Hematopoietic multipotent progenitor cell treated with erythropoietin and hydrocortisone succinate and interleukin-3 and kit ligand, for 17 days (in vitro differentiated cells): ENCODE data around the gene MACF1.
"Not testable (repeated sequence)": the region's sequence is repeated elsewhere in the genome, so short reads cannot be mapped to it uniquely, and the experiment has no call there.

ENCODE experiments used
- DNase-seq: peaks from one replicate; pipeline ENCODE4 v3.0.0-alpha.2; 2015; ENCODE audit warnings: low spot score

The MACF1 gene

DNA sequence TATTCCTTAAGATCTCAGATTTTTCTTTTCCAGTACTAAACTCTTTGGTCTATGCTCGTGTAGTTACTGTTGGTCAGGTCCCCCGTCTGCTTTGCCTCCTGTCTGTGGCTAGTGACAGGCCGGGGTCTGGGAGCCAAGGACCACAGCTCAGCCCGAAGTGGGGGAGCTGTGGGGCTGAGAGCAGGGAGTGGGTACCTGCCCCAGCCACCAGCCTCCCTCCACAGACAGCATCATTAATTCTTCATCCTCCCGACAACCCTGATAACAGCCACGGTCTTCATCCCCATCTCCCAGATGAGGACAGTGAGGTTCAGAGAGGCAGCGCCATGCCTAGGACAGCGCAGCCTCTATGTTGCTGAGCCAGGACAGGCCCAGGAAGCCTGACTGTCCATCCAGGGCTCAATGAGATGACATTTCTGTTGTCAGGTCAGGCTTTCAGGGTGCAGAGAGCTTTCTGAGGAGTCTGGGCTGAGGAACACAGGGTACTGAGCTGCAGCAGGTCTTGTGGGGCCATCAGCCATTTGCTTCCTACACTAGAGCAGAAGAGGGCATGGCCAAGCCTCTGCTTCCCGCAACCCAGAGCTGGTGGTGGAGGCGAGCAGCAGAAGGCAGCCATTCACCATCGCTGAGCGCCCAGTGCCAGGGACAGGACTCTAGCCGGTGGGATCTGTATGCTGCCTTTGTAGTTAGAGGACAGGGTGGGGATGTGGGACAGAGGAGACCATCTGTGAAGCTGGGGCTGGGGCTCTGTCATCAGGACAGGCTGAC lies 288.7 kb downstream of the MACF1 start:
- DNase-seq, result not testable (repeated sequence)

DNA sequence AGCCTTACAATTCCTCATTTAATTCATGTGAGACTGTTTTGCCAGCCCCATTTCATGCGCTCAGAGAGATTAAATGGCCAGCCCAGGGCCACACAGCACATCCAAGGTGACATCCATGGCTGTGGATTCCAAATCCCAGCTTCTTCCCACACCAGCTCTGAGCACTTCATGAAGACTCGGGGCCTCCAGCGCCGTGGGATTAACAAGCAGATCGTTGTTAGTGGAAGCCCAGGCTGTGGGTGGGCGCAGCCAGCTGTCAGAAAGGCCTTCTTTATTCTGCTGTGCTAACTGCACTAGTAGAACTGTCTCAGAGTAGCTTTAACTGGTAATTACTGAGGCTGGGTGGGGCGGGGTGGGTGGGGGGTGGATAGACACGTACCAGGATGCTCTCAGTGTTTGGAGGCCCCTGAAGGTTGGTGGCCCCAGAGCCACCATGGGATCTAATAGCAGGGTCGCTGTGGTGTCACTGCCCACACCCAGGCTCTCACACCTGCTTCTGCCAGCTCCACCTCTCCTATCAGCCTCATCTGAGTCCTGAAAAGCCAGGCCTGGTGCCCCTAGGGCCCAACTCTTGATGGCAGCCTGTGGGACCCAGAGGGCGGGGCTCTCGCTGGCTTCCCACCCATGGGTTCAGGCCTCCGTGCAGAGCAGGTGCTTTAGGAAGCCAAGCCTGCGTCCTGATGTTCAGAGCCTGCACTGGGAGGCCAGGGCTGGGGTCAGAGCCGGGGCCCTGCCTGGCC lies 290.3 kb downstream of the MACF1 start:
- DNase-seq, result no peak

DNA sequence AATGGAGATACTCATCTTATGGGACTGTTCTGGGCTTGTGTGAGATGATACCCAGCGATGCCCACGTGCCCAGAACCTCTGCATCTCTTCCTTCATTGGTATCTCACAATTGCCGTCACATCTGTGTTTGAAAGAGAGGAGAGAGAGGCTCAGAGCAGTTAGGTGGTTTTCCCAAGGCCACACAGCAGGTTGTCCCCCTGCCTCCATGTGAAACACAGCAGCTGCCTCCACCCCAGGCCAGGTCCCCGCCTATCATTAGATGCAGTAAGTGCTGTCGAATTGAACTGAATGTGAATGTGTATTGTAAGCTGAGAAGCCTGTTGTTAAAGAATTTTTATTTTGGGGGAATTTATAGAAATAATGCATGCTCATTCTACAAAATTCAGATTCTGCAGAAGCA lies 292.0 kb downstream of the MACF1 start:
- DNase-seq, result not testable (repeated sequence)

DNA sequence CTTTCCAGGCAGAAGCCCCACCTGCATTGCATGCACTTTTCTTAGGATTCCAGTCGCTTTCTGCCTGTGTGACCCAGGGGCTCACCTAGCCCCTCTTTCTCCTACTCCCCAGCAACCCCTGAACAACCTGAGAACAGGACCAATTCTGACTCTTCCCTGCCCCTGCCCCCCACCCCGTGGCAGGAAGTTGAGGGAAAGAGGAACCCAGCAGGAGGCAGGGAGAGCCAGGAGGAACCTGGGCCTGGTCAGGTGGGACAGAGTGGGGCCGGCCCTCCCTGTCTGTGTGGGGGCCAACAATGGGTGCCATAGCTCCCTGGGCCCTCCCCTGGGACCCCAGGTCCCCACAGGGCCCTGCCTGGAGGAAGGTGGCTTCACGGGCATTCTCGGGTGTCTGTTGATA lies 293.1 kb downstream of the MACF1 start:
- DNase-seq, result no peak

DNA sequence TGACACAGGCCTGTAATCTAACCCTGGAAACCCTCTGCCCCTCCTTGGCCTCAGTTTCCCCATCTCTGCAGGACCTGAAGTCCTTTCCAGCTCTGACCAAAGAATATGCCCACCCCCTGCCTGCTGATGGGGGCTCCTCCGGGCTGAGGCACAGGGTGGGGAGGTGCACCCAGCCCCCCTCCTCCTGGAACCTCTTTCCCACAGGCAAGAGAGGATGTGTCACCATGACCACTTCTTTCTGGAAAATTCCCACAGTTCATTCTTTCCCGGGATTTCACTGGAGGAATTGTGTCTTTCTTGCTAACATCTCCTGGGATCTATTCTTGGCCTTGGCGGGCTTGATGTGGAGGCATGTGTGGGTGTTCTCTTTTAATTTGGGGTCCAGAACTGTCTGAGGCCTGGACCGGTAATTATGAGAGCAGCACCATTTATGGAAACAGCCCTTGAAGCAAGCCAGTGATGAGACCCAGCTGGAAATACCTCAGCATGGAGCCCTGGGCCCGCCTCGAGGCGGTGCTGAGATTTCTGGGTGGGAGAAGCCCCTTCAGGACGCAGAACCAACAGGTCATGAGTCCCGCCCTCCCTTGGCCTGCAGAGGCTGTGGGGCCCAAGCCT lies 293.7 kb downstream of the MACF1 start:
- not testable (repeated sequence) for DNase-seq

DNA sequence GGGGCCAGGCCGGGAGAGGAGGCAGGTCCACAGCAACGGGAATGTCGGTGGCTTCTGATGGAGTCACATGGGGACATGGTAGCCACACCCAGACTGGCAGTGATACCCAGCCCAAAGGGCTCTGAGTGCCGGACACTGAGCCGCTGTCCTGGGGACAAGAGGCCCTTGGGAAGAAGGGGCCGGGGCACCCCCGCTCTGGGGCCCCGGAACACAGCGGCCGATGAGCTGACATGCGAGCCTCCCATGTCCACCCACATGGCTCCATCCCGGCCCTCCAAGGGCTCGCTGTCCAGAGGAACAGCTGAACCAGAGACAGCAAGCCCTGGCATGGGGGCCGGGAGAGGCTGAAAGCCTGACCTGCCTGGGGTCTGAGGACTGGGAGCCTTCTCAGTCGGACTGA lies 294.3 kb downstream of the MACF1 start:
- not testable (repeated sequence) for DNase-seq

DNA sequence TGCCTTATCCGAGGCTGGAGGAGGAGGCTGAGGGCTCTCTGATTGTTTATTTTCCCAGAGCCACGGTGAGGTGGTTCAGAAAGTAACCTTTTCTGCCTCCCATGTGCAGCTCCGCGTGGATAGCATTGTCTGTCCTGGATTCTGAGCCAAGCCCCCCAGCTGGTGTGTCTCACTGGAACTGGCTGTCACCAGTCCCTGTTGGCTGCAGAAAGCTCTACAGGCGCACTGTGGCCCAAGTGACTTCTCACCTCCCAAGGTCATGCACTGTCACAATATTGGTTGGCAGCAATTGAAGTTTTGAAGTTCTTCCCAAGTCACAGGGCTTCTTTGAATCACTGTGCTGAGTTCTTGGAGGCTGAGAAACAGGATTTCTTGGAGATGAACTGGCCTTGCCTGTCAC lies 295.2 kb downstream of the MACF1 start:
- DNase-seq, result no peak

DNA sequence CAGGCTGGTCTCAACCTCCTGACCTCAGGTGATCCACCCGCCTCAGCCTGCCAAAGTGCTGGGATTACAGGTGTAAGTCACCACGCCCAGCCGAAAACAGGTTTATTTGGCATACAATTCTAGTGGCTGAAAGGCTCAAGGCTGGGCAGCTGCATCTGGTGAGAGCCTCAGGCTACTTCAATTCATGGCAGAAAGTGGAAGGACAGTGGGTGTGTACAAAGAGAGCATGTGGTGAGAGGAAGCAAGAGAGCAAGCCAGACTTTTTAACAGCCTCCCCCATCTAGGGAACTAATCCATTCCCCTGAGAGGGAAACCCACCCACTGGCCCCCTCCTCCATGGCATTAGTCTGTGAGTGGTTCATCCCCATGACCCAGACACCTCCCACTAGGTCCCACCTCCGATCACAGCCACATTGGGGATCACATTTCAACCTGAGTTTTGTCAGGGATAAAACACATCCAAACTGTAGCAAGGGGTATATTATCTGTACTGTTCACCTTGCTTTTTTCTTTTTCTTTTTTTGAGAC lies 296.4 kb downstream of the MACF1 start:
- DNase-seq, result no peak

DNA sequence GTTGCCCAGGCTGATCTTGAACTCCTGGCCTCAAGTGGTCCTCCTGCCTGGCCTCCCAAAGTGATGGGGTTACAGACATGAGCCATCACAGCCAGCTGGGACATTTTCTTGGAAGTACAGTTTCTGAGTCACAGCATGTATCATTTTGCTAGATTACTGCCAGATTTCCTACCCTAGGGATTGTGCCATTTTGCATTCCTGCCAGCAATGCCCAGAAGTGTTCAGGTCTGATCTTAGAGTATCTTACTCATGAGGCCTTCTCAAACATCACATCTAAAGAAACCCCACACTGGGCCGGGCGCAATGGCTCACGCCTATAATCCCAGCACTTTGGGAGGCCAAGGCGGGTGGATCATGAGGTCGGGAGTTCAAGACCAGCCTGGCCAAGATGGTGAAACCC lies 297.2 kb downstream of the MACF1 start:
- DNase-seq, result no peak

DNA sequence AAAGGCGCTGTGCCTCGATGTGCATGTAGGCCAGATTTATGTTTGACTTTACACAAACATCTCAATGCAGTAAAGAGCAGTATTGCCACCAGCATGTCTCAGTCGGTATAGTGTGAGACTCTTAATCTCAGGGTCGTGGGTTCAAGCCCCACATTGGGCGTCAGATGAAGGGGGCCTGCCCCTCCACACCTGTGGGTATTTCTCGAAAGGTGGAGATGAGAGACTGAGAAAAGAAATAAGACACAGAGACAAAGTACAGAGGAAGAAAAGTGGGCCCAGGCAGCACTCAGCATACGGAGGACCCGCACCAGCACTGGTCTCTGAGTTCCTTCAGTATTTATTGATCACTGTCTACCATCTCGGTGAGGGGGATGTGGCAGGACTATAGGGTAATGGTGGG lies 299.9 kb downstream of the MACF1 start:
- not testable (repeated sequence) for DNase-seq

DNA sequence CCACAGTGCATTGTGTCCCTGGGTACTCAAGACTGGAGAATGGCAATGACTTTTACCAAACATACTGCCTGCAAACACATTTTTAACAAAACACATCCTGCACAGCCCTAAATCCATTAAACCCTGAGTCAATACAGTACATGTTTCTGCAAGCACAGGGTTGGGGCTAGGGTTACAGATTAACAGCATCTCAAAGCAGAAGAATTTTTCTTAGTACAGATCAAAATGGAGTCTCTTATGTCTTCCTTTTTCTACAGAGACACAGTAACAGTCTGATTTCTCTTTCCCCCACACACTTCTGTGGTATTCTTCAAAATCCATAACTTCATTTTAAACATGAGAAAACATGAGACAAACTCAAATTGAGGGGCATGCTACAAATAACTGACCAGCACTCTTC lies 300.8 kb downstream of the MACF1 start:
- no peak for DNase-seq

DNA sequence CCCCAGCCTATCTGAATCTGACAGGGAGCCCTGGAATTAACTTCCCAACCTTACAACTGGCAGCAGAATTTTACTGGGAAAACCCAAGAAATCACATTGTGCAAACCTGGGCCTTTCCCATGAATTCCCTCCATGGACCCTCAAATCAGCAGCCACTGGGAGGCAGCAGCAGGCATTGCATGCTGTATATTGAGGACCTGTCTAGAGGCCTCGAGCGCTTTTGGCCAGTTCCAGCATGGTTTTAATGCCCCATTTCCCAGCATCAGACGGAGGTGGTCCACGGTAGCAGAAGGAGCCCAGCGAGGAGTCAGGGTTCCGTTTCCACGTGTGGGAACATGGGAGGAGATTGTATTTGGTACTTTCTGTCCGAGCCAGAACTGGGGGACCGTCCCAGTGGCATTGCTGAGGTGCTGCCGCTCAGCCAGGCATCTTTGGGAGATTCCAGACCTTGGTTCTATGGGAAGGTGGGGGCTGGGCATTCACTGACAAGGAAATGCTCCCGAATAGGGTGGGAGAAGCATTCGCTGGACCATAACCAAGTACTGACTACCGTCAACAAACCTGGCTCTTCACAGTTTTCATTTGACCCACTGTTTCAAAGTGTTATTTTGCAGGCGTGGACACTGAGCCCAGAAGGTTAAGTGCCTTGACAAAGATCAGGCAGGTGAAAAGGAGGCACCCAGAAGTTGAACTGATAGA lies 302.9 kb downstream of the MACF1 start:
- no peak for DNase-seq

DNA sequence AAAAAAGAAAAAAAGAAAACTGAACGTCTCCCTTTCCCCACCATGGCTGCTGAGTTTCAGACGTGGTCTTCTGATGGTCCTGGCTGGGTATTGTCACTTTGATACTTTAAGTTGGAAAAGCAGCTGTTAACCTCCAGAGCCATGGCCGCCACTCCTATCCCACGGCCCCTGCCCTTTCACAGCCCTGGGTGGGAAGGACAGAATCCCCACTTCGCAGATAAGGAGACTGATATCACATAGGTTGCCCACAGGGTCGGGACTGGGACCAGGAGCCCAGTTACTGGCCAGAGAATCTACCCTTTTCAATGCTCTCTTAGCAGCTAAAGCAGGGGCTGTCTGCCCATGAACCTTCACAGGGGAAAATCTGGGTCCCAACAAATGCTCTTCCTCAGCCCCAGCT lies 303.8 kb downstream of the MACF1 start:
- no peak for DNase-seq

DNA sequence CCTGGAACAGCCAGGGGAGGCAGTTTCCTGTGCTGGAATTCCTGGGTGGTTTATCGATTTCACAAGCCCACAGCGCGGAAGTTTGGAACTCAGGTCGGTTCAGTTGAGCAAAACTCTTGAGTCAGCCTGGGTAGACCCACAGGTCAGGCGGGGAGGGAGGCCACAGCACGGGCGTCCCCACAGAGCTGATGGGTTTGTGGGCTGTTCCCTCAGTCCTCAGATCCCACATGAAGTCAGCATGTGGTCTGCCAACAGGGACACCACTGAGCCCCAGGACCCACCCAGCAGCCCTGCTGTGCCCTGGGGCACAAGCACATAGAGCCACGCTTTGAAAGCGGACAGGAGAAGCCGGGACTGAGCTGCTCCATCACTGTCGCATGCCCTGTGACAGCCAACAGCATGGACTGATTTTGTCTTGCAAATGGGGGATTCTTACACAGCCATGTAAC lies 304.4 kb downstream of the MACF1 start:
- DNase-seq, result no peak

DNA sequence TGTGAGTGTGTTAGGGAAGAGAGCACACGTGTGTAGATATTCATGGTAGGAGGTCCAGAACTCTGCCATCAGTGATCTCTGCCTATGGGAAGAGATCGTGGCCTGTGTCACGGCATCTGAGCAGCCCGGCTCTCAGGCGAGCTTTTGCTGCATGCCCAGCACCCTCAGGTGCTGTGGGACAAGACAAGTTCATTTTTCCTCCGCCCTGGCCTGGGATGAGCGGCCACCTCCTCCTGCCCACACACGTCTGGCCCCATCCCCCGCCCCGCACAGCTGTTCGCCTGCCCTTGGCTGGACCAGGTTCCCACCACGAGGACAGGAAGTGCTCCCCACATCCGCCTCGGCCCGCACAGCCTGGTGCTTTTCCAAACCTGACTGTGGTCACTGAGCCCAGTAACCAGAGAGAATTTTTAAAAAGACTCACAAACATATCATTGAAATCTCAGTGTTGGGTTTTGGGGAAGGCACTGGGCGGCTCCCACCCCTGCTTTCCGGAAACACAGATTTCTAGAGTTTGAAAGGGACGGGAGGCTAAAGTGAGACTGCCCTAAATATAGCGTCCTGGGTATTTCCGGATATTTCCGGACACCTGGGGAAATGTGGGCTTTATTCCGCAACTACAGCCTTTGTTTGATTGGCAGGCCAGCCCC lies 305.0 kb downstream of the MACF1 start:
- no peak for DNase-seq

DNA sequence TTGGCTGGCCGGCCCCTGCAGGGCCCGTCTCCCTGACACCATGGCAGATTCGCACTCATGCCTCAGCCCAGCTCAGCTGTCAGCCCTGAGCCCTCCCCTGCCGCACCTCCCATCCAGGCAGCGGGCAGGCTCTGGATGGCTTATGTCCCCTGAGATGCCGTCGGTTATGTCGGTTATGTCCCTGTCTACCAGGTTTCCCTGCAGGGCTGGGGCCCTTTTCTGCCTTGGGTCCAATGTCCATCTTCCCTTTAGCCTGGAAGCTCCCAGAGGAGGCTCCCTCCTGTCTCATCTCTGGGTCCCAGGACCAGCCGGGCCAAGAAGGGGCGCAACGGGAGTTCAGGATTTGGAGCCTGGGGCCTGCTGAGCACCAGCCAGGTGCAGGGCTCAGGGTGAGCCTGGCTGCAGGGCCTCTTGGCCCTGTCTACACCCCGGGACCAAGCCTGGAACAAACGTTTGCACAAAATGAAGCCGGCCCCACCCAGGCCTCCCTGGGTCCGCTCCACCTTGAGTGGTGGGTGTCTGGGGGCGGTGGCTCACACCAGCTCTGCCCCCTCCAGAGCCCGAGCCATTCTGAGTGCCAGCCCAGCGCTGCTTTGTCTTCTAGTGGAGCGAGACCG lies 306.2 kb downstream of the MACF1 start:
- DNase-seq, result not testable (repeated sequence)

DNA sequence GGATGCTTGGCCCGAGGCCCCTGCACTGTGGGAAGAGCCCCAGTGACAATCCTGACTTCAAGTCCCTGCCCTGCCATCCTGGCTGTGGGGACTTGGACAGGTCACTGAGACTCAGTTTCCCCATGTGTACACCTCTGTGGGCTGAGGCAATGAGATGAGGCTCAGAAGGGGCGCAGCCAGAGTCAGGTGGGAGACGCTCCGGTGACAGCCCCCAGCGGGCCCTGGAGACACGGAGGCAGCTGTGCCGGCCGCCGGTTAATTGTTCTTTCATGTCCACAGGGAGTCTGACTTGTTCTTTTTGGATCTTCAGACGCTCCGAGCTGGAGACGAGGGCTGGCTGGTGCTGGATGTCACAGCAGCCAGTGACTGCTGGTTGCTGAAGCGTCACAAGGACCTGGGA lies 307.0 kb downstream of the MACF1 start:
- not testable (repeated sequence) for DNase-seq

DNA sequence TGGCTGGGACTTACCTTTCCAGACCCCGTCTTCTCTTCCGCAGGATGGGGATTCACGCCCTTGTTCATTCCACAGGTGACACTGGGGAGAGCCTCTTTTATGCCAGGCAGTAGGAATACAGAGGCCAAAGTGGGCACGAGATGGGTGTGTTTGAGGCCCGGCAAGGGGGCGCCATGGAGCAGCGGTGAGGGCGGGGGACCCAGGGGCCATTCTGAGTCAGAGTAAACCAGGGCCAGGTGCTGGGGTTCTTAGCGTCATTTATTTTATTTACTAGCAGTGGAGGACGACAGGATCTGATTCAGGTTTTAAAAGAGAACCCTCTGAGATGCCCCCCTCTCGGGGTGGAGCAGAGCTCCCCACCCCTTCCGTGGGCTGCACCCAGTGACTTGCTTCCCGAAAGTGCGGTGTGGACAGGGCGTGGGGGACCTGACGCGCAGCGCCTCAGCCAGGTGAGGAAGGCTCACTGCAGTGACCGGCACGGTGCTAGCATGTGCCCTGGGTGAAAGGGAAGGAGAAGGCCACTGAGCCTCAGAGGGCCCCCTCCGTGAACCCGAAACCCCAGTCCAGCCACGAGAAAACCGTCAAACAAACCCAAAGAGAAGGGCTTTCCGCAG lies 307.8 kb downstream of the MACF1 start:
- not testable (repeated sequence) for DNase-seq

DNA sequence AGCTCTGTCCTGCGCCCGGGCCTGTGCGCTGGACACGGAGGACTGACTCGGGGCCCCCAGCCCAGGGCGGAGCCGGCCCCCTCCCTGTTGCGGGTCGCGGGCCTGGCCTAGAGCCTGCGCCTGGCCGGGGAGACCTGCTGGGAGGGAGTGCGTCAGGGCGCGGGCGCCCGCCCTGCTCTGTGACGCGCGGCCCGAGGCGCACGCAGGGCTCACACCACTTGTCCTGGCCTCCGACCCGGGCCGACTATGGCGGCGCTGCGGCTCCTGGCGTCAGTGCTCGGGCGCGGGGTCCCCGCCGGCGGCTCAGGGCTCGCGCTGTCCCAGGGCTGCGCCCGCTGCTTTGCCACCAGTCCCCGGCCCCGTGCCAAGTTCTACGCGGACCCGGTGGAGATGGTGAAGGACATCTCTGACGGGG lies 310.2 kb downstream of the MACF1 start:
- not testable (repeated sequence) for DNase-seq
